ENCODE measurements around the gene EPB41L4A. TPM values are rescaled to one million over a fixed set of nuclear protein-coding genes. Genes with fewer than 3 reads are reported as not detected.

Gene EPB41L4A
- total RNA-seq, 1 donor from 2014 or later, result 2.7 TPM

DNA sequence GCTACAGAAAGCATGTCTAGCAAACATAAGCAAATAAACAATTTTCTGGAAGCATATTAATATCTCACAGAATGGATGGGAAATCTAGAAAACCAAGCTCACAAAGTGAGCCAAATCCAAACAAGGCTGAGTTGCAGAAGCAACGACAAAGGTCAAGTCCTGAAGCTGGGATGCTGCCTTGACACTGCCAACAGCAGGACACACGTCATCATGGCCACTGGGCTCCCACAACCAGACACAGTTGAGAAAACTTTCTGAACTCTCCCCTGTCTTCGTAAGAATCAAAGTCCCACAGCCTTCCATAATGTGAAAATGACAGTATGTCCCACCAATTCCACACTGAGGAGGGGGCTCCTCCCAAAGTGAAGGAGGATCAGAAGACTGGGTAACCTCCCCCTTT is 37.6 kb downstream of the EPB41L4A start:
- no peaks in the 10 kb centered on the region for H3K36me3 Mint-ChIP-seq (ENCODE audit: unreplicated experiment)
- H3K9me3 Mint-ChIP-seq (ENCODE audit: unreplicated experiment), result no peaks in the 10 kb centered on the region
- no peaks in the 10 kb centered on the region for H3K27me3 Mint-ChIP-seq (ENCODE audit: unreplicated experiment)
- no peak overlapping the region for H3K4me3 Mint-ChIP-seq (ENCODE audit: unreplicated experiment)
- no peak for DNase-seq (ENCODE audit: extremely low spot score, unreplicated experiment)
- no peak overlapping the region for H3K27ac Mint-ChIP-seq (ENCODE audit: unreplicated experiment)
- TF ChIP-seq, protein P1, sequence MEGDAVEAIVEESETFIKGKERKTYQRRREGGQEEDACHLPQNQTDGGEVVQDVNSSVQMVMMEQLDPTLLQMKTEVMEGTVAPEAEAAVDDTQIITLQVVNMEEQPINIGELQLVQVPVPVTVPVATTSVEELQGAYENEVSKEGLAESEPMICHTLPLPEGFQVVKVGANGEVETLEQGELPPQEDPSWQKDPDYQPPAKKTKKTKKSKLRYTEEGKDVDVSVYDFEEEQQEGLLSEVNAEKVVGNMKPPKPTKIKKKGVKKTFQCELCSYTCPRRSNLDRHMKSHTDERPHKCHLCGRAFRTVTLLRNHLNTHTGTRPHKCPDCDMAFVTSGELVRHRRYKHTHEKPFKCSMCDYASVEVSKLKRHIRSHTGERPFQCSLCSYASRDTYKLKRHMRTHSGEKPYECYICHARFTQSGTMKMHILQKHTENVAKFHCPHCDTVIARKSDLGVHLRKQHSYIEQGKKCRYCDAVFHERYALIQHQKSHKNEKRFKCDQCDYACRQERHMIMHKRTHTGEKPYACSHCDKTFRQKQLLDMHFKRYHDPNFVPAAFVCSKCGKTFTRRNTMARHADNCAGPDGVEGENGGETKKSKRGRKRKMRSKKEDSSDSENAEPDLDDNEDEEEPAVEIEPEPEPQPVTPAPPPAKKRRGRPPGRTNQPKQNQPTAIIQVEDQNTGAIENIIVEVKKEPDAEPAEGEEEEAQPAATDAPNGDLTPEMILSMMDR (IDR thresholded peaks at IDR 0.05), result no peak
- no peaks in the 10 kb centered on the region for H3K4me1 Mint-ChIP-seq (ENCODE audit: unreplicated experiment)

DNA sequence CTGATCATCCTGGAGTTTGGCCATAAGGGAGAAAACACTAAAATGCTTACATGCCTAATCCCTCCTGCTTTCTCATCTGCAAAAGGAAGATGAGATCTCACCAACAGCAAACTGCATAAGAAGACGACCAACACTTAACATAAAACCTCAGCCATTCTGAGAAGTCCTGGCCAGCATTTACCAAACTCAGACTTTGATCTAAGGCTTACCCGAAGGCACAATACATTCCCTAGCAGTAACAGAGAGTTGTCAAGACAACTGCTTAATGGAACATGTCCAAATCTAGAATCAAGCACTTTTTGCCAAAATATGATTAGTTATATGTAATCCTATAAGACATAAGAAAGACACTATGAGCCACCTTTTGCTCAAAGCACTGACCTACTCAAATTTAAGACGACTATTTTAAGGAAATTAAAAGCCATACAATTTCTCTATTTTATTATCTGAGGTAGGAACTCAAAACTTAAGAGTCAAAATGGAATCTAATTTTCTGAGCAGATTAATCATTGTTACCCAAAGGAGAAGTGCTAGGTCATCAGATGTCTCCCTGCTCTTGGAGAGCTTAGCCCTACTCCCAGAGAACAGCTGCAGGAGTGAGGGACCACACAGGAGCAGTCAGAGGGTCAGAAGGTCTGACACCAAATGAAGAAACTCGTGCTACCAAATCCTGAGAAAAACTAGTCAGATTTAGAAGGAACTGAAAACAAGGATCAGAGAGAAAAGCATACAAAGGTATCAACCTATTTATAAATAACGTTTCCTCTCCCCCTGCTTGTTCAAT is 39.3 kb downstream of the EPB41L4A start:
- H3K27me3 Mint-ChIP-seq (ENCODE audit: unreplicated experiment), result no peaks in the 10 kb centered on the region
- no peaks in the 10 kb centered on the region for H3K4me1 Mint-ChIP-seq (ENCODE audit: unreplicated experiment)
- no peaks in the 10 kb centered on the region for H3K36me3 Mint-ChIP-seq (ENCODE audit: unreplicated experiment)
- TF ChIP-seq, protein P1 (IDR thresholded peaks at IDR 0.05), result no peak
- no peak overlapping the region for H3K4me3 Mint-ChIP-seq (ENCODE audit: unreplicated experiment)
- no peak for DNase-seq (ENCODE audit: extremely low spot score, unreplicated experiment)
- H3K27ac Mint-ChIP-seq (ENCODE audit: unreplicated experiment), result no peak overlapping the region
- no peaks in the 10 kb centered on the region for H3K9me3 Mint-ChIP-seq (ENCODE audit: unreplicated experiment)

DNA sequence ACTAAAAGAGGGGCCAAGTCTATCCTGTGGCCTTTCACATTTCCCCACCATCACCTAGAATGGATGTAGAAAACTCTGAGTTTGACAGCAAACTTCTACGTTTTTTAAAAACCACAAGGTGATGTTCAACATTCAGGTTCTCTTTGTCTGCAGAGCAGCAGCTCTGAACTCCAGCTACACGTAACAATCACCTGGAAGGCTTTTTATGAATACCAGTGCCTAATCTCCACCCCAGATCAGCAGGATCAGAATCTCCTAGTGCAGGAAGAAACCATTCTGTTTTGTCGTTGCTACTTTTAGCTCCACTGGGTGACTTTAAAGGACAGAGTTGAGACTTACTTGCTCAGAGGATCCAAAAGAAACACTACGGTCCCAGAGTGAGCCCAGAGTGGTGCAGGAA is 44.3 kb downstream of the EPB41L4A start:
- no peaks in the 10 kb centered on the region for H3K9me3 Mint-ChIP-seq (ENCODE audit: unreplicated experiment)
- no peak overlapping the region for H3K4me3 Mint-ChIP-seq (ENCODE audit: unreplicated experiment)
- H3K27me3 Mint-ChIP-seq (ENCODE audit: unreplicated experiment), result no peaks in the 10 kb centered on the region
- no peak overlapping the region for H3K27ac Mint-ChIP-seq (ENCODE audit: unreplicated experiment)
- no peak for DNase-seq (ENCODE audit: extremely low spot score, unreplicated experiment)
- TF ChIP-seq, protein P1 (IDR thresholded peaks at IDR 0.05), result no peak
- no peaks in the 10 kb centered on the region for H3K4me1 Mint-ChIP-seq (ENCODE audit: unreplicated experiment)
- H3K36me3 Mint-ChIP-seq (ENCODE audit: unreplicated experiment), result no peaks in the 10 kb centered on the region

DNA sequence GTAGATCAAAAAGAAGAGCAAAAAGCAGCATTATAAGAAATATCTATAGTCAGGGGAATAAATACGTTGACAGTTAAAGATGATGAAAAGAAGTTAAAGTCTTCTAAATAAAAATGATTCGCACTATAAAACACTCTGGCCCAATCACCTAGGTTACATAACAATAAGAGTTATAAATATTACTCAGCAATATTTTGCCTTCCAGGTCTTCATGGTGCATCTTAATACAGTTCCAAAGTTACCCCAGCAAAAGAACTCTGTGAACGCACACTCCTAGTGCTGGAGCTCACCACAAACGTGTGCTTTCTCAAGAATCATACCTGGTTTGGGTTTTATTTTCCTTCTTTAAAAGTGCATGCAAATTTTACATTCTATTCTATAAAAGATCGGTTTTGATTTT is 44.7 kb downstream of the EPB41L4A start:
- Mint-ChIP-seq H3K27ac (ENCODE audit: unreplicated experiment) (no peak overlapping the region), H3K4me3 (ENCODE audit: unreplicated experiment) (no peak overlapping the region)
- TF ChIP-seq, protein P1 (IDR thresholded peaks at IDR 0.05), result no peak

DNA sequence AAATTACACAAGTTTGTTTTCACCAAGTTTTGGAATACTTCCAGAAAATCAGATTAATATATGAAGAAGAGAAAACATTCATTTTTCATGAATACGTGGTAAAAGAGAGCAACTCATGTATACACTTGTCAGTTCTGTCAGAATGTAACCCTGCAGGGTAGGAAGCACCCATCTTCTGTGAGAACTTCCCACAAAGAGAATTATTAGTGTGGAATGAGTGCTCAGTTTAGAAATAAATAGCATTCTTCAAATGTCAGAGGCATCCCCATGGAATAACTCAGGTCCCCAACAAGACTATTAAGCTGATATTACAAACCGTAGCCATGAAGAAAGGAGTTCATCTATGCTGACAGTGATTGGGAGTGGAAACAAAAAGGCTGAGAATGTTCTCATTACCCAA is 45.2 kb downstream of the EPB41L4A start:
- Mint-ChIP-seq H3K4me3 (ENCODE audit: unreplicated experiment) (no peak overlapping the region), H3K36me3 (ENCODE audit: unreplicated experiment) (no peaks in the 10 kb centered on the region), H3K4me1 (ENCODE audit: unreplicated experiment) (no peaks in the 10 kb centered on the region), H3K27ac (ENCODE audit: unreplicated experiment) (no peak overlapping the region), H3K27me3 (ENCODE audit: unreplicated experiment) (no peaks in the 10 kb centered on the region), H3K9me3 (ENCODE audit: unreplicated experiment) (no peaks in the 10 kb centered on the region)
- DNase-seq (ENCODE audit: extremely low spot score, unreplicated experiment), result no peak
- TF ChIP-seq, protein P1 (IDR thresholded peaks at IDR 0.05), result no peak

More for the DNA sequence above, 44.7 kb downstream of the EPB41L4A start:
- Mint-ChIP-seq H3K9me3 (ENCODE audit: unreplicated experiment) (no peaks in the 10 kb centered on the region), H3K27me3 (ENCODE audit: unreplicated experiment) (no peaks in the 10 kb centered on the region), H3K36me3 (ENCODE audit: unreplicated experiment) (no peaks in the 10 kb centered on the region), H3K4me1 (ENCODE audit: unreplicated experiment) (no peaks in the 10 kb centered on the region)
- DNase-seq (ENCODE audit: extremely low spot score, unreplicated experiment), result no peak

All from osteocyte (in vitro differentiated cells).